ENCODE results near the gene DPT. TPM values are rescaled to one million over a fixed set of nuclear protein-coding genes. Genes with fewer than 3 reads are reported as not detected.

DPT gene
- total RNA-seq, 2 experiments from 2014 or later: not detected

DNA sequence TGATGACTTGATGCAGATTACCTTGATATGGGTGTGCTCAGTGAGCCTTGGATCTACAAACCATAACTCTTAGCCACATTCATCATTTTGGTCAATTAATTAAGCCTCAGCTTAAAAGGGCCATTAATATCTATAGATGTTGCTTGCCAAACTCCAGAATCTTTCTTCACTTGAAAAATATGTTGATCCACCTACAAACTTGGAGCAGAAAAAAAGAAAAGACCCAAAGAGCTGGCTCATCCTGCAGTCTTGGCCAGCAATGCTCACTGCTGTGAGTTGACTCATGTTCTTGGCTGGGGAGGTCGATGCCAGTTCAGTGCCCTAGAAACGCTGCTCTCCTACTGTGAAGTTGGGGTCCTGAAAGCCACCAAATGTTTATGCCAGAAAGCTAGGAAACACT is 75.4 kb downstream of the DPT start:
- intact Hi-C loops (cut with micrococcal nuclease): no loop called here
- no peaks in the 10 kb centered on the region for H3K36me3 Mint-ChIP-seq (ENCODE audit: low read depth)
- peaks cover 5% of the 10 kb centered on the region for H3K27me3 Mint-ChIP-seq
- H3K27ac Mint-ChIP-seq: no peak overlapping the region
- H3K4me3 Mint-ChIP-seq: no peak overlapping the region
- H3K4me1 Mint-ChIP-seq (ENCODE audit: low read depth): no peaks in the 10 kb centered on the region
- TF ChIP-seq, protein P1, sequence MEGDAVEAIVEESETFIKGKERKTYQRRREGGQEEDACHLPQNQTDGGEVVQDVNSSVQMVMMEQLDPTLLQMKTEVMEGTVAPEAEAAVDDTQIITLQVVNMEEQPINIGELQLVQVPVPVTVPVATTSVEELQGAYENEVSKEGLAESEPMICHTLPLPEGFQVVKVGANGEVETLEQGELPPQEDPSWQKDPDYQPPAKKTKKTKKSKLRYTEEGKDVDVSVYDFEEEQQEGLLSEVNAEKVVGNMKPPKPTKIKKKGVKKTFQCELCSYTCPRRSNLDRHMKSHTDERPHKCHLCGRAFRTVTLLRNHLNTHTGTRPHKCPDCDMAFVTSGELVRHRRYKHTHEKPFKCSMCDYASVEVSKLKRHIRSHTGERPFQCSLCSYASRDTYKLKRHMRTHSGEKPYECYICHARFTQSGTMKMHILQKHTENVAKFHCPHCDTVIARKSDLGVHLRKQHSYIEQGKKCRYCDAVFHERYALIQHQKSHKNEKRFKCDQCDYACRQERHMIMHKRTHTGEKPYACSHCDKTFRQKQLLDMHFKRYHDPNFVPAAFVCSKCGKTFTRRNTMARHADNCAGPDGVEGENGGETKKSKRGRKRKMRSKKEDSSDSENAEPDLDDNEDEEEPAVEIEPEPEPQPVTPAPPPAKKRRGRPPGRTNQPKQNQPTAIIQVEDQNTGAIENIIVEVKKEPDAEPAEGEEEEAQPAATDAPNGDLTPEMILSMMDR (IDR thresholded peaks at IDR 0.05): no peak
- ChIA-PET POLR2A (no interaction called here), CTCF (no interaction called here)
- H3K9me3 Mint-ChIP-seq: no peaks in the 10 kb centered on the region
- no peak for DNase-seq
- ATAC-seq: no peak

DNA sequence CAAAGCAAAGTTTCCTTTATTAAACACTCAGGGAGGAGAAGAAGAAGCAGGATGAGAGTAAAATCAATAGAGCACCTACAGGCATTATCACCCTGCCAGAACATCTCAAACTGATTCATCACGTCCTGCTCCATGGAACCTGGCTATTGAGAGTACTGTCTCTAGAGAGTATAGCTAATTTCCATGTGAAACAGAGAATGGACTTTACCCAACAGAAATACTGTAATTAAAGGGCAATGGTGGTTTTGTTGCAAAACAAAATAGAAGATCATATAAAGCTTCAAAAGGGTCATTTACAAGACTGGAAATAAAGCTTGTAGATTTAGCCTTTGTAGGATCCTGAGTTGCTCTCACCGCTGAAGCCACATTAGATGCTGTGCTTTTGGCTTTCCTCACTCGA is 83.3 kb downstream of the DPT start:
- TF ChIP-seq, protein P1 (IDR thresholded peaks at IDR 0.05): no peak
- H3K36me3 Mint-ChIP-seq (ENCODE audit: low read depth): no peaks in the 10 kb centered on the region
- no peaks in the 10 kb centered on the region for H3K4me1 Mint-ChIP-seq (ENCODE audit: low read depth)
- POLR2A ChIA-PET: no interaction called here
- CTCF ChIA-PET: no interaction called here
- H3K27me3 Mint-ChIP-seq: no peaks in the 10 kb centered on the region
- DNase-seq (no peak), ATAC-seq (no peak)
- H3K4me3 Mint-ChIP-seq: no peak overlapping the region
- intact Hi-C loops (cut with micrococcal nuclease): no loop called here
- no peaks in the 10 kb centered on the region for H3K9me3 Mint-ChIP-seq
- no peak overlapping the region for H3K27ac Mint-ChIP-seq

Other genes with a start within 250 kb of the DPT start
- gene XCL2, start 185.2 kb downstream of the DPT start, total RNA-seq: 100 to 1,000 TPM; 188 to 191 TPM
- 100 to 1,000 TPM; 106 to 114 TPM for gene XCL1, start 152.6 kb downstream of the DPT start, total RNA-seq

Measured in activated CD8-positive, alpha-beta T cell treated with anti-CD3 and anti-CD28 coated beads for 36 hours (primary cell).